ENCODE data around the gene CHD2. TPM values are rescaled to one million over a fixed set of nuclear protein-coding genes. Genes with fewer than 3 reads are reported as not detected.

The CHD2 gene
- polyA plus RNA-seq, 2 of the 4 experiments (the other 2 are of a cell fraction): 29.5 to 68.2 TPM

DNA sequence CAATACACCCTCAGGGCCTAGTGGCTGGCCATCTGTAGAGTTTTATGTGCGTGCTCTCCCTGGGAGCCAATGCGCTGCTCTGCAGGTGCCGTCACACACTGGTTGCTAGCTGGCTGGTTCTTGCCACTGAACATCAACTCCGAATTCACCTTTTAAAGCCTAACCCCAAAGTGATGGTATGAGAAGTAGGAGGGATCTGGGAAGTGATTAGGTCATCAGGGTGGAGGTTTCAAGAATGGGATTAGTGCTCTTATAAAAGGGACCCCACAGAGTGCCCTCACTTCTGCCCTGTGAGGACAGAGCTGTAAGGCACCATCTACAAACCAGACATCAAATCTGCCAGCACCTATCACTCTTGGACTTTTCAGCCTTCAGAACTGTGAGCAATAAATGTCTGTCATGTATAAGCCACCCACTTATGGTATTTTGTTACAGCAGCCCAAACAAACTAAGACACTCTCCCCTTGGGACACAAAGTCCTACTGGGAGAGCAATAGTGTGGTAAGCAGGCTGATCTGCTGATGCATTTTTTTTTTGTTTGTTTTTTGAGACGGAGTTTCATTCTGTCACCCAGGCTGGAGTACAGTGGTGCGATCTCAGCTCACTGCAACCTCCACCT lies 168.6 kb downstream of the CHD2 start (continued):
- TF ChIP-seq HDAC2 (IDR thresholded peaks at IDR 0.05) (no peak), CBX8 (IDR thresholded peaks at IDR 0.05) (no peak)

GRCh38 chr15:93070132-93070531 lies 170.0 kb downstream of the CHD2 start:
- WGBS (ENCODE audit: missing lambda C conversion rate): 63% methylated on average over 10 of the region's 10 CpGs

DNA sequence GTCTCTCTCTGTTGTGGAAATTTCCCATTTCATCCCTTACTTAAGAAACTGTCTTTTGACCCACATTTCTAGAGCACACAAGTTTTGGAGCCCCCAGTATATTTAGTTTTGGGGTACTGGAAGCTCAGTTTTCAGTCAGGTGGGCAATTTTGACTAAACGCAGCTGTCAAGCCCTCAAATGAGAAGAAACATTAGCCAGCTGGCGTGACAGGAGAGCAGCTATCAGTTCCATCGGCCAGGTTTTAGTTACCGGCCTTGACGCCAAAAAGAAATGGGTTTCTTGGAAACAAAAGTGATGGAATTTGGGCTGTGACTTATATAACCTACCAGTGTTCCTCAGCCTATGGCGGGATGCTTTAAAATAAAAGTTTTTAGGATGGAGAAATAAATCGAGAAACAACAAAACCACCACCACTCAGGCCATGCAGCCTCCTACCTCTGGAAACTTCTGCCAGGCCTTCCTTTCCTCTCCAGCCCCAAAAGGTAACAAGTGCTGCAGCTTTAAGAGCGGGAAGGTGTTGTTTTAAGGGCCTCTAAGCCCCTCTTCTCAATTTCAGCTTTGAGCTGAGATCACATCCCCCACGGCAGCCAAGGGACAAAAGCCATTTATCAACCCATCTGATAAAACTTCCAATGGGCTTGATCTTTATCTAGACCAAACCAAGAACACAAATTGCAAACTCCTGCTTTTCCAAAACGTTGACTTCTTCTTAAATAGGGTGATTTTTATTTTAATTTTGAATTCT lies 170.6 kb downstream of the CHD2 start:
- Histone ChIP-seq H3K27ac (no peak overlapping the region), H3K4me1 (peaks cover 10% of the 10 kb centered on the region), H3K4me2 (no peak overlapping the region), H3K9me3 (no peaks in the 10 kb centered on the region), H3K4me3 (no peak overlapping the region)
- no peak for TF ChIP-seq CBX2 (IDR thresholded peaks at IDR 0.05; ENCODE audit: borderline replicate concordance, low read depth)
- no peak for TF ChIP-seq HOXB5 (CRISPR knock-in tag; IDR thresholded peaks at IDR 0.05)
- TF ChIP-seq NFE2L2 (conservative IDR thresholded peaks at IDR 0.05; ENCODE audit: low read length): no peak
- TF ChIP-seq FOSB (CRISPR knock-in tag; IDR thresholded peaks at IDR 0.05): no peak
- no peak for TF ChIP-seq PHF8 (IDR thresholded peaks at IDR 0.05; ENCODE audit: borderline replicate concordance, low read depth)
- no peak for TF ChIP-seq EHMT2 (IDR thresholded peaks at IDR 0.05; ENCODE audit: low read depth)
- TF ChIP-seq ZNF302 (CRISPR knock-in tag; IDR thresholded peaks at IDR 0.05): no peak
- TF ChIP-seq MAFK (IDR thresholded peaks at IDR 0.05; ENCODE audit: partially characterized antibody): no peak
- TF ChIP-seq ZC3H11A (IDR thresholded peaks at IDR 0.05): no peak
- TF ChIP-seq PBX3 (IDR thresholded peaks at IDR 0.05): no peak
- no peak for TF ChIP-seq CEBPB (IDR thresholded peaks at IDR 0.05)
- TF ChIP-seq NPAS2 (CRISPR knock-in tag; IDR thresholded peaks at IDR 0.05; ENCODE audit: borderline replicate concordance): no peak
- TF ChIP-seq KDM5A (IDR thresholded peaks at IDR 0.05): no peak
- TF ChIP-seq GATA3 (IDR thresholded peaks at IDR 0.05; ENCODE audit: borderline replicate concordance): no peak
- TF ChIP-seq, protein P1, sequence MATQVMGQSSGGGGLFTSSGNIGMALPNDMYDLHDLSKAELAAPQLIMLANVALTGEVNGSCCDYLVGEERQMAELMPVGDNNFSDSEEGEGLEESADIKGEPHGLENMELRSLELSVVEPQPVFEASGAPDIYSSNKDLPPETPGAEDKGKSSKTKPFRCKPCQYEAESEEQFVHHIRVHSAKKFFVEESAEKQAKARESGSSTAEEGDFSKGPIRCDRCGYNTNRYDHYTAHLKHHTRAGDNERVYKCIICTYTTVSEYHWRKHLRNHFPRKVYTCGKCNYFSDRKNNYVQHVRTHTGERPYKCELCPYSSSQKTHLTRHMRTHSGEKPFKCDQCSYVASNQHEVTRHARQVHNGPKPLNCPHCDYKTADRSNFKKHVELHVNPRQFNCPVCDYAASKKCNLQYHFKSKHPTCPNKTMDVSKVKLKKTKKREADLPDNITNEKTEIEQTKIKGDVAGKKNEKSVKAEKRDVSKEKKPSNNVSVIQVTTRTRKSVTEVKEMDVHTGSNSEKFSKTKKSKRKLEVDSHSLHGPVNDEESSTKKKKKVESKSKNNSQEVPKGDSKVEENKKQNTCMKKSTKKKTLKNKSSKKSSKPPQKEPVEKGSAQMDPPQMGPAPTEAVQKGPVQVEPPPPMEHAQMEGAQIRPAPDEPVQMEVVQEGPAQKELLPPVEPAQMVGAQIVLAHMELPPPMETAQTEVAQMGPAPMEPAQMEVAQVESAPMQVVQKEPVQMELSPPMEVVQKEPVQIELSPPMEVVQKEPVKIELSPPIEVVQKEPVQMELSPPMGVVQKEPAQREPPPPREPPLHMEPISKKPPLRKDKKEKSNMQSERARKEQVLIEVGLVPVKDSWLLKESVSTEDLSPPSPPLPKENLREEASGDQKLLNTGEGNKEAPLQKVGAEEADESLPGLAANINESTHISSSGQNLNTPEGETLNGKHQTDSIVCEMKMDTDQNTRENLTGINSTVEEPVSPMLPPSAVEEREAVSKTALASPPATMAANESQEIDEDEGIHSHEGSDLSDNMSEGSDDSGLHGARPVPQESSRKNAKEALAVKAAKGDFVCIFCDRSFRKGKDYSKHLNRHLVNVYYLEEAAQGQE (IDR thresholded peaks at IDR 0.05): no peak
- FAIRE-seq: no peak
- WGBS (ENCODE audit: missing lambda C conversion rate): 67% methylated on average over 10 of the region's 10 CpGs
- ChIA-PET POLR2A (no interaction called here), CTCF (interaction anchor here (0.9 to 2.7 kb wide), 4 partner anchors 17 to 1050 kb away, joined by 3 to 14 read pairs (median 3); no protein-coding TSS in a partner anchor)
- no peak for ATAC-seq
- no peak for DNase-seq (ENCODE audit: low read depth in 1 of 2, low spot score in 1 of 2)

More at GRCh38 chr15:93070132-93070531, 170.0 kb downstream of the CHD2 start:
- Histone ChIP-seq H3K4me3 (no peak overlapping the region), H3K4me1 (peaks cover 10% of the 10 kb centered on the region), H3K27ac (no peak overlapping the region), H3K4me2 (no peak overlapping the region), H3K9me3 (no peaks in the 10 kb centered on the region)
- TF ChIP-seq HOXA7 (CRISPR knock-in tag; IDR thresholded peaks at IDR 0.05) (no peak), CHD4 (IDR thresholded peaks at IDR 0.05; ENCODE audit: borderline replicate concordance) (no peak), SMC3 (IDR thresholded peaks at IDR 0.05) (no peak), KDM5A (IDR thresholded peaks at IDR 0.05) (no peak), ZFP36 (IDR thresholded peaks at IDR 0.05; ENCODE audit: borderline replicate concordance, partially characterized antibody) (no peak), FOXS1 (CRISPR knock-in tag; IDR thresholded peaks at IDR 0.05) (no peak), MAX (IDR thresholded peaks at IDR 0.05) (no peak)
- TF ChIP-seq, protein P2, sequence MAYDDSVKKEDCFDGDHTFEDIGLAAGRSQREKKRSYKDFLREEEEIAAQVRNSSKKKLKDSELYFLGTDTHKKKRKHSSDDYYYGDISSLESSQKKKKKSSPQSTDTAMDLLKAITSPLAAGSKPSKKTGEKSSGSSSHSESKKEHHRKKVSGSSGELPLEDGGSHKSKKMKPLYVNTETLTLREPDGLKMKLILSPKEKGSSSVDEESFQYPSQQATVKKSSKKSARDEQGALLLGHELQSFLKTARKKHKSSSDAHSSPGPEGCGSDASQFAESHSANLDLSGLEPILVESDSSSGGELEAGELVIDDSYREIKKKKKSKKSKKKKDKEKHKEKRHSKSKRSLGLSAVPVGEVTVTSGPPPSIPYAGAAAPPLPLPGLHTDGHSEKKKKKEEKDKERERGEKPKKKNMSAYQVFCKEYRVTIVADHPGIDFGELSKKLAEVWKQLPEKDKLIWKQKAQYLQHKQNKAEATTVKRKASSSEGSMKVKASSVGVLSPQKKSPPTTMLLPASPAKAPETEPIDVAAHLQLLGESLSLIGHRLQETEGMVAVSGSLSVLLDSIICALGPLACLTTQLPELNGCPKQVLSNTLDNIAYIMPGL (CRISPR knock-in tag; IDR thresholded peaks at IDR 0.05; ENCODE audit: borderline replicate concordance): no peak
- TF ChIP-seq, protein P3, sequence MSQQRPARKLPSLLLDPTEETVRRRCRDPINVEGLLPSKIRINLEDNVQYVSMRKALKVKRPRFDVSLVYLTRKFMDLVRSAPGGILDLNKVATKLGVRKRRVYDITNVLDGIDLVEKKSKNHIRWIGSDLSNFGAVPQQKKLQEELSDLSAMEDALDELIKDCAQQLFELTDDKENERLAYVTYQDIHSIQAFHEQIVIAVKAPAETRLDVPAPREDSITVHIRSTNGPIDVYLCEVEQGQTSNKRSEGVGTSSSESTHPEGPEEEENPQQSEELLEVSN (IDR thresholded peaks at IDR 0.05; ENCODE audit: borderline replicate concordance, low read depth): no peak
- CTCF ChIA-PET: interaction anchor here (0.9 to 2.7 kb wide), 4 partner anchors 18 to 1050 kb away, joined by 3 to 14 read pairs (median 4); no protein-coding TSS in a partner anchor
- POLR2A ChIA-PET: no interaction called here
- no peak for ATAC-seq
- DNase-seq (ENCODE audit: low read depth in 1 of 2, low spot score in 1 of 2): no peak
- peak; percentile 51 for FAIRE-seq

All from A549 (cell line).